HG03571 (cell line): ENCODE results near the gene VWC2L.

ENCODE experiments used
- ATAC-seq: cut with Tn5 transposase; IDR thresholded peaks from one replicate; pipeline ENCODE4 v1.9.1; 2021; ENCODE audit not compliant: unreplicated experiment

Gene VWC2L

GRCh38 chr2:214465363-214466146 lies 54.7 kb downstream of the VWC2L start:
- ATAC-seq: no peak

- ATAC-seq: no peak
These were observed 58.9 kb downstream of the VWC2L start for GRCh38 chr2:214469728-214470127.

DNA sequence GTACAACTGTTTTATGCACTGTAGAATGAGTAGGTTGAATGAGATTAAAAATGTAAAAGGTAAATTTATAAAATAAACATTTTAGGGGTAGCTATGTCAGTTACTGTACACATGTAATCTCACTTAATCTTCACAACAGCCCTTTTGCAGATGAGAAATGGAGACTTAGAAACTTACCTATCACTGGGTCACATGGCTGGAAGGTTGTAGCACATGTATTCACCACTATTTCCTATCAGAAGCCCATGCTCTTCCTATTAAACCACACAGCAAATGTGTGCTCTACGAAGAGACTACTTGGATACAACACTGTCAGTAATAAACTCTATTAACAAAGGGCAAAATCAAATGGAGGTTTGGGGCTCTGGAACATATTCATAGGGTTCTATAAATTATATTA lies 60.5 kb downstream of the VWC2L start:
- no peak for ATAC-seq

DNA sequence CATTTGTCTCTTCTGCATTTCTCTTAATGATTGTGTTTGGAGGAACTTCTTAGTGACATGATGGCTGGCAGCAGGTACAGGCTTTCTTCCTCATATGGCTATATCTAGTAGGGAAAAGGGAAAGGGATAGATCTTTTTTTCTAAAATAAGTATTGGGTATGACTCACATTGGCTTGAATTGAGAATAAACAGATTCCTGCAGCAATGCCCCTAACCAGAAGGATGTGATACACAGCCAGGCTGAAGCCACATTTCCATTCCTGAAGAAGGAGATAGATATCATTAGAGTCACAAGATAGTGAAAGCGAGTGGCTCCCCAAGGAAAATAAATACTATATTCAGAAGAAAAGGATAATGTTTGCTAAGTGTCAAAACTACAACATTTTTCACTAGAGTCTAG lies 61.1 kb downstream of the VWC2L start:
- no peak for ATAC-seq

DNA sequence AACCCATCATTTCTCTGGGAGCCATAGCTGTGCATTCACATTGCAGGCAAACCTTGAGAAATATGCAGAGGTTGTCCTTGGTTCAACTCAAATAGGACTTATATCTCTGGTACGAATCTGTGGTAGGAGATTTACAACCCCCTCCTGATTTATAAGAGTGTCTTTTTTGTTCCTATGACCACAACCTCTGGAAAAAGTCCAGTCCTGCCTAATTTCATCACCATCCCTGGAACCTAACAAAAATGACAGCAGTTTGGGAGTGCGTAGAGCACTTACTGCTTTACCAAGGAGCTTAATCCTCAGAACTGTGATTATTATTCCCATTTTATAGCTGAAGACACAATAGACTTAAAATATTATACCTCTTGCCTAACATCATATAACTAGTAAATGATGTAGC lies 66.5 kb downstream of the VWC2L start:
- ATAC-seq: no peak

DNA sequence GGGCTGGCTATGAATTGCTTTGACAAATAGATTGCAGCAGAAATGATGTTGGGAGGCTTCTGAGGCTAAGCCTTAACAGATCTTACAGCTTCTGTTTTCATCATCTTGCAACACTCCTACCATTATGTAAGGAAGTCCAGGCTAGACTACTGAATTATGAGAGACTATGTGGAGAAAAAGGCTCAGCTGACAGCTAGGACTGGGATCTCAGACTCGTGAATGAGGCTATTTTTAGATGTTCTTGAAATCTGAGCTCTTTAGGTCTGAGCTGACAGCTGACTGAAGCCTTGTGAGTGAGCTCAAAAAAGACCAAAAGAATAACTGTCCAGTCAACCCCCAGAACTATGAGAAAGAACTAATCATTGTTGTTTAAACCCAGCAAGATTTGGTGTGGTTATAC lies 70.3 kb downstream of the VWC2L start:
- no peak for ATAC-seq

GRCh38 chr2:214482728-214483127 lies 71.9 kb downstream of the VWC2L start:
- no peak for ATAC-seq

DNA sequence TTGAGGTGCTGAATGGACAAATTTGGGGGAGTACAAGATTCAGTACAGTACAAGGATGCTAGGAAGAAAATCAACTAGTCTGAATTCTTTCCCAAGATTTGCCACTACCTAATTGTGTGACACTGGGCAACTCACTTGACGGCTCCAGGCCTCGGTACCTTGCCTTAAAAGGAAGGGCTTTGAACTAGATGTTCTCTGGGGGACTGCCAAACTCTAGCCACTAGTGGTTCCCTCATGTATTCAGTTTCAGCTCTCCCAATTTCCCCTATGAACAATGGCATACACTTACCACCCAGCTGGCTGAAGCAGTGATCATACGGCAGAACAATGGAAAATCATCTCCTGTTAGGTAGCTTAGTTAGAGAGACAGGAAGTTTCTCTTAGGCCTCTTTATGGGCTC lies 73.4 kb downstream of the VWC2L start:
- ATAC-seq: no peak

- no peak for ATAC-seq
These were observed 73.8 kb downstream of the VWC2L start for GRCh38 chr2:214484701-214485100.

DNA sequence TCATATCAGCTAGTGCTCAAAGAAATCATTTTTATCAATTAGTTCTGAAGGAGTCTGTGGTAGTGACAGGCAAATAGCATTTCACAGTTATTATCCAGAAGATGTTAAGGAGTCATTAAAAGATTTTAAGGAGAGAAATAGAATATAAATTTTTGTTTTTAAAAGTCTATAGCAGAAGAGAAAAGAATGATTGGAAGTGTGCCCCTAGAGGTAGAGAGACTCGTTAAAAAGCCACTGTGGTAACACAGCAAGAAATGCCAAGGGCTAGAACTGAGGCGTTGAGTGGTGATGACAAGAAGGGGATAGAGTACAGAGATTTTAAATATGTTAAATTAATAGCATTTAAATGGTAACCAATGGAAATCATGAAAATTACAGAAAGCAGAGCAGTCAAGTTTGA lies 78.3 kb downstream of the VWC2L start:
- no peak for ATAC-seq

- no peak for ATAC-seq
These were observed 78.8 kb downstream of the VWC2L start for GRCh38 chr2:214489702-214490101.

DNA sequence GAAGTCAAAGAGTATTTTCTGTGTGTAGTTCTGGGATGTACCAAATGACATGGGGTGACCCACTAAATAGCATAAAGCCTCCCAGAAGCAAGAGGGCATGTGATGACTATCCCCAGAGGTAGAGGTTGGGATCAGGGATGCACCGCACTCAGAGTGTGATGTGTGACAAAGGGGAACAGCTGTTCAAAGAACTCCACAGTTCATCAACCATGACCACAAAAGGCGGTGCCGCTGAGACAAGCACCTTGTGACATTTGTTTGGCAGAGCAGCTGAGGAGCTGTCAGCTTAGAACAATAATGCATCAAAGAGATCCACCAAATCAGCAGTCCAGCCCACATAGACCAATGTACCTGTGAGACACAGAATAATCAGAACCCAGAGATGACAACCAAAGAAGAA lies 81.3 kb downstream of the VWC2L start:
- no peak for ATAC-seq

- no peak for ATAC-seq
These were observed 81.8 kb downstream of the VWC2L start for GRCh38 chr2:214492608-214493007.

- ATAC-seq: no peak
These were observed 86.6 kb downstream of the VWC2L start for GRCh38 chr2:214497489-214497888.

DNA sequence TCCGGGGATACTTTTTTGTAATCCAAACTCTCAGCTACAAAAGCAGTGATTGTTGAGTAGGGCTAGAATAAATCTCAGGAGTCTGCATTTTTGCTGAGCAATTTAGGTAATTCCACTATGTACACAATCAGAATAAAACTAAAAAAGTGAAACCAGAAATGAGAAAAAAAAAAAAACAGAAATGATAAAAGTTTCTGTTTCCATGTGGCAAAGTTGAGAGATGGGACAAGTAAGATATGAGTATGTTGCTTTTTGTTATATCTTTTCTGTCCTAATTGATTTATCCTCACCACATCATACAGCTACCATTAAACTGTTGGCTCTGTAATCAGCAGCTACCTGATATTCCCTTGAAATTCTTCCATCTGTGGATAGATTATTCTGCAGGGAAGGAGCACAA lies 92.7 kb downstream of the VWC2L start:
- ATAC-seq: no peak

DNA sequence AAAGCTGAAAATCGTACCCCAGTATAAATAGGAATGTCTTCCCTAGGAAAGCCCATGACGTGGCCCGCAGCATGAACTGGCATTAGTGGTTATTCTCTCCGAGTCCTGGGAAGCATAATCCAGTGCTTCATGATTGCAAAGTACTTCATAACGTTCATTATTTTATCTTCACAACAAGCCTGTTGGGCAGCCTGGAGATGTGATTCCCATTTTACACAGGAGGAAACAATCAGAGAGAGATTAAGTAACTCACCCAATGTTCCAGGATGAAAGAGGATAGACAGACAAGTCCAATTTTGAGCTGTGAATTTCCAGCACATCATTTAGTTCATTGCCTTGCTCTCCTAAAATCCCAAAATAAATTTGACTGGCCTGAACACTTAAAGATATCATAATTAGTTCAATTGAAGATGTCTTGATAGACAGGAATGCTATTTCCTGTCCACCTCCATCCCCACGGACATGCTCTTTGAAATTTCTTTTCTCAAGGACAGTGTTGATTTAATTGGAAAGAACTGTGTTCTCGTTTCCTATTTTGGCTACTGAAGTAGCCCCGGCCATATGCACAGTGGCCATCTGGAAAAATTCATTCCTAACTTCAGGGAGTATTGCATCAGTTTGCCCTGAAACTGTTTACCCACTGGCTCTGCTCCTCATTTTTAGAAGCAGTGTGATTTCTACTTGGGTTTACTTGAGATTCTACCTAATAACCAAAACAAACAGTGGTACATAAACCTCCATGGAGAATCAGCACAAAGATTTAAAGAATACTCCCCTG lies 93.9 kb downstream of the VWC2L start:
- no peak for ATAC-seq

- ATAC-seq: no peak
These were observed 96.2 kb downstream of the VWC2L start for GRCh38 chr2:214507032-214507431.

DNA sequence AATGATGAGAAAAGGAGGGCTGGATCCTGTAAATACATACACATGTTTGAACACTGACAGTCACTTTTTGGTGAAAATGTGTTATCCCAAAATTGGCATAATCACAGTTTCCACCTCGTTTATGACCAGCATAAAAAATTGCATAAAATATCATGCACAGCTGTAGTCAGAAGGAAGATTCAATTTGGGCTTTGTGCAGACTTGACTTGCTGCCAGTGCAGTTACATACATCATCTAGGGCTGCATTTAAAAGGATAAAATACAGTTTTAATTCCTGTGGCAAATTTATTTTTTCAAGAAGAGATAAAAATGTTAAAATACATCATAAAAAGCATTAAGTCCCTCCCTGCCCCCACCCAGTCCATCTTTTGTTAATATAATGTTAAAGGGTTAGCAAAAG lies 103.8 kb downstream of the VWC2L start:
- ATAC-seq: no peak

- ATAC-seq: no peak
These were observed 104.3 kb downstream of the VWC2L start for GRCh38 chr2:214515111-214515510.

- no peak for ATAC-seq
These were observed 108.5 kb downstream of the VWC2L start for GRCh38 chr2:214519258-214519818.

GRCh38 chr2:214529021-214529420 lies 118.2 kb downstream of the VWC2L start:
- no peak for ATAC-seq

DNA sequence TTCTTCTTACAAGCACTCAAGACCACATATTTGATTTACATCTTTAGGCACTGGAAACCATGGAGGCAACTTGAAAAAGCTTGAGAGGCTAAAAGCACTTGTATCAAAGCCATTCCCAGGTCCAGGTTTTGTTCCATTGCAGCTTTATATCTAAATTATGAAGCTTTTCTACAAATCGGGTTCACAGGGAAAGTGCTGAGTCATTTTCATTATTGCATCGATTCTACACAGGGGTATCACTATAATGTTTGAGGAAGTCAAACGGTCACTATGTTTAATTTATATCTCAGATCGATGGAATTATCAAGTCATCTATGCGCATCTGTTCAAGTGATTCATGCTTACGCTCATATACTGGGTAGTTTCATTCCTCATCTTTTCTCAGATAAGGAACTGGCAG lies 118.7 kb downstream of the VWC2L start:
- ATAC-seq: no peak
